Stimulated activated naive CD4-positive, alpha-beta T cell treated with Interleukin-2 at 50 U/mL for 16 hours (primary cell): ENCODE results near the gene PPIF.

ENCODE experiments used
- DNase-seq: peaks from one replicate; lab custom pipeline; 2025; lab: John Stamatoyannopoulos, UW

Gene PPIF

GRCh38 chr10:79313911-79314439, 33.3 kb upstream of the PPIF start:
- DNase-seq, result no peak

- DNase-seq, result no peak
Observed at GRCh38 chr10:79314761-79315601, 32.3 kb upstream of the PPIF start.

- DNase-seq, result no peak
Observed at GRCh38 chr10:79315602-79315920, 31.7 kb upstream of the PPIF start.

GRCh38 chr10:79316671-79317431, 30.4 kb upstream of the PPIF start:
- DNase-seq, result no peak

GRCh38 chr10:79318369-79318768, 28.9 kb upstream of the PPIF start:
- DNase-seq, result no peak

GRCh38 chr10:79319115-79319771, 28.0 kb upstream of the PPIF start:
- no peak for DNase-seq

GRCh38 chr10:79320316-79320715, 27.0 kb upstream of the PPIF start:
- DNase-seq, result no peak

- DNase-seq, result no peak
Observed at GRCh38 chr10:79320820-79321493, 26.3 kb upstream of the PPIF start.

GRCh38 chr10:79321494-79321882, 25.8 kb upstream of the PPIF start:
- DNase-seq, result no peak

GRCh38 chr10:79321951-79322350, 25.3 kb upstream of the PPIF start:
- DNase-seq, result no peak

- DNase-seq, result peak; percentile 71
Observed at GRCh38 chr10:79322616-79323543, 24.4 kb upstream of the PPIF start.

GRCh38 chr10:79323602-79324001, 23.7 kb upstream of the PPIF start:
- no peak for DNase-seq

- DNase-seq, result no peak
Observed at GRCh38 chr10:79324032-79324695, 23.1 kb upstream of the PPIF start.

GRCh38 chr10:79326361-79327089, 20.7 kb upstream of the PPIF start:
- no peak for DNase-seq

GRCh38 chr10:79327090-79327457, 20.2 kb upstream of the PPIF start:
- no peak for DNase-seq

- DNase-seq, result no peak
Observed at GRCh38 chr10:79328147-79328701, 19.0 kb upstream of the PPIF start.

- no peak for DNase-seq
Observed at GRCh38 chr10:79328737-79329504, 18.3 kb upstream of the PPIF start.

- no peak for DNase-seq
Observed at GRCh38 chr10:79329529-79329928, 17.7 kb upstream of the PPIF start.

GRCh38 chr10:79331226-79331625, 16.0 kb upstream of the PPIF start:
- no peak for DNase-seq
